Measurements from ENCODE around the gene CCDC73. TPM values are rescaled to one million over a fixed set of nuclear protein-coding genes. Genes with fewer than 3 reads are reported as not detected.

CCDC73 gene
- total RNA-seq, 1 experiment from 2014 or later, result 0.04 TPM

DNA sequence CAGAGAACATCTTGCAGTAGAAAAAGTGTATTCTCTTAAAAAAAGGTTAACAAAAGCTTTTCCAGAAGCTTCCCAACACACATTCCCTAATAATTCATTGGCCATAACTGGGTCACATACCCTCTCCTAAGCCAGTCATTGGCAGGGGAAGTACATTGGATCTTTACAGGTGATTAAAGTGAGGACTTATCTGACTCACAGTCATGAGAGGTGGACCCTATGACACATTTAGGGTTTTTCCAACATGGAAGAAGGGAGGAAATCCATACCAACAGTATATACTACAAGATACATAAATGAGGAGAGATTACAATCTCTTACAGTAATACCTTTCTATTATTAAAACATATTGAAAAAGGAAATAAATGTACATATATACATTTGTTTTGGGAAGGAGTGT is 72.2 kb downstream of the CCDC73 start:
- Histone ChIP-seq H2AFZ (ENCODE audit: low read length) (no peak overlapping the region), H3K4me1 (ENCODE audit: insufficient read depth, low read length) (no peaks in the 10 kb centered on the region), H3K56ac (ENCODE audit: insufficient read length, low read depth, low read length) (no peak overlapping the region), H3K79me1 (ENCODE audit: insufficient read depth, low read depth, low read length, poor library complexity, severe bottlenecking) (no peaks in the 10 kb centered on the region), H3K79me2 (ENCODE audit: insufficient read depth, low read length) (no peaks in the 10 kb centered on the region), H2BK120ac (ENCODE audit: low read depth, low read length, poor library complexity, severe bottlenecking) (no peak overlapping the region), H3K23me2 (ENCODE audit: insufficient read length, low read depth, low read length, poor library complexity, severe bottlenecking) (no peaks in the 10 kb centered on the region), H3K27ac (ENCODE audit: insufficient read length, low read depth, low read length) (no peak overlapping the region), H3K27me3 (ENCODE audit: insufficient read depth, low read length) (no peaks in the 10 kb centered on the region), H2BK20ac (ENCODE audit: low read depth, low read length, poor library complexity, severe bottlenecking) (no peak overlapping the region), H3K14ac (ENCODE audit: insufficient read depth, low read length) (no peak overlapping the region), H2BK12ac (ENCODE audit: insufficient read length, low read depth, low read length) (no peak overlapping the region), H3K9me3 (ENCODE audit: control insufficient read depth, low read depth, low read length) (no peaks in the 10 kb centered on the region), H2BK15ac (ENCODE audit: low read depth, low read length) (no peak overlapping the region), H2AK5ac (ENCODE audit: insufficient read length, low read length) (no peak overlapping the region), H2BK5ac (ENCODE audit: insufficient read length, low read length) (no peak overlapping the region), H4K5ac (ENCODE audit: insufficient read length, low read depth, low read length) (no peak overlapping the region), H3K4me2 (ENCODE audit: insufficient read depth, insufficient read length, low read length) (no peak overlapping the region), H3K9ac (ENCODE audit: extremely low read depth, insufficient read length, low read length) (no peak overlapping the region), H3K18ac (ENCODE audit: insufficient read length, low read depth, low read length) (no peak overlapping the region), H3K4ac (ENCODE audit: low read depth, low read length) (no peak overlapping the region), H4K8ac (replicated peaks; ENCODE audit: insufficient read length, low read depth, low read length) (no peak overlapping the region), H3T11ph (ENCODE audit: low read length) (no peak overlapping the region), H4K20me1 (ENCODE audit: control insufficient read depth, insufficient read depth, insufficient read length) (no peaks in the 10 kb centered on the region), H4K91ac (ENCODE audit: insufficient read length, low read depth, low read length) (no peak overlapping the region), H3K23ac (ENCODE audit: insufficient read length, low read depth, low read length) (no peak overlapping the region)
- no peaks in the 10 kb centered on the region for H3K27me3 Mint-ChIP-seq (ENCODE audit: low read depth)
- peaks cover 6 to 8% of the 10 kb centered on the region in 2 experiments for H3K4me1 Mint-ChIP-seq
- H3K27ac Mint-ChIP-seq, result no peak overlapping the region
- no peak overlapping the region for H3K4me3 Mint-ChIP-seq
- TF ChIP-seq, protein P1, sequence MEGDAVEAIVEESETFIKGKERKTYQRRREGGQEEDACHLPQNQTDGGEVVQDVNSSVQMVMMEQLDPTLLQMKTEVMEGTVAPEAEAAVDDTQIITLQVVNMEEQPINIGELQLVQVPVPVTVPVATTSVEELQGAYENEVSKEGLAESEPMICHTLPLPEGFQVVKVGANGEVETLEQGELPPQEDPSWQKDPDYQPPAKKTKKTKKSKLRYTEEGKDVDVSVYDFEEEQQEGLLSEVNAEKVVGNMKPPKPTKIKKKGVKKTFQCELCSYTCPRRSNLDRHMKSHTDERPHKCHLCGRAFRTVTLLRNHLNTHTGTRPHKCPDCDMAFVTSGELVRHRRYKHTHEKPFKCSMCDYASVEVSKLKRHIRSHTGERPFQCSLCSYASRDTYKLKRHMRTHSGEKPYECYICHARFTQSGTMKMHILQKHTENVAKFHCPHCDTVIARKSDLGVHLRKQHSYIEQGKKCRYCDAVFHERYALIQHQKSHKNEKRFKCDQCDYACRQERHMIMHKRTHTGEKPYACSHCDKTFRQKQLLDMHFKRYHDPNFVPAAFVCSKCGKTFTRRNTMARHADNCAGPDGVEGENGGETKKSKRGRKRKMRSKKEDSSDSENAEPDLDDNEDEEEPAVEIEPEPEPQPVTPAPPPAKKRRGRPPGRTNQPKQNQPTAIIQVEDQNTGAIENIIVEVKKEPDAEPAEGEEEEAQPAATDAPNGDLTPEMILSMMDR (conservative IDR thresholded peaks at IDR 0.05), result no peak
- H3K9me3 Mint-ChIP-seq, result no peaks in the 10 kb centered on the region
- no peak for DNase-seq
- no peaks in the 10 kb centered on the region for H3K36me3 Mint-ChIP-seq (ENCODE audit: insufficient read depth in 1 of 3, low read depth in 3 of 3)
